CD4-positive, alpha-beta memory T cell (primary cell): Measurements from ENCODE around the gene SSUH2. TPM values are rescaled to one million over a fixed set of nuclear protein-coding genes. Genes with fewer than 3 reads are reported as not detected.
"Not testable (repeated sequence)": the region's sequence is repeated elsewhere in the genome, so short reads cannot be mapped to it uniquely, and the experiment has no call there.

Experiments used
- CTCF ChIA-PET: fragments of 350-600 bp; sonication (Branson Sonifier 250); formaldehyde crosslinking; loops from one replicate; lab custom pipeline; 2021; ENCODE audit warnings: inconsistent platforms; ENCODE audit not compliant: partially characterized antibody; lab: Charles Lee
- POLR2A ChIA-PET: fragments of 350-600 bp; sonication (Branson Sonifier 250); formaldehyde crosslinking; loops from one replicate; lab custom pipeline; 2021; ENCODE audit not compliant: partially characterized antibody; lab: Charles Lee
- DNase-seq, 5 donors: peaks; one replicate each; pipeline versions ENCODE4 v3.0.0 to v3.0.0-alpha.2; 2020 to 2022; ENCODE audit warnings: mixed read lengths in 1 of 5
- H3K27ac ChIP-seq: one replicate; pipeline ENCODE4 v1.7.0; 2013; ENCODE audit warnings: low read depth, low read length
- H3K27me3 ChIP-seq: 2 replicates; pipeline ENCODE4 v1.7.0; 2013; ENCODE audit warnings: mild to moderate bottlenecking, low read length, moderate library complexity; ENCODE audit not compliant: insufficient read depth
- H3K36me3 ChIP-seq: 2 replicates; pipeline ENCODE4 v1.7.0; 2013; ENCODE audit warnings: mild to moderate bottlenecking, low read length, moderate library complexity; ENCODE audit not compliant: insufficient read depth
- H3K4me1 ChIP-seq: 2 replicates; pipeline ENCODE4 v1.7.0; 2013; ENCODE audit warnings: mild to moderate bottlenecking, low read length, moderate library complexity; ENCODE audit not compliant: insufficient read depth
- H3K4me3 ChIP-seq, 2 donors: one replicate each; pipeline ENCODE4 v1.7.0; 2013; ENCODE audit warnings: low read length in 2 of 2, mild to moderate bottlenecking in 1 of 2
- H3K9me3 ChIP-seq, 2 donors: one replicate each; pipeline ENCODE4 v1.7.0; 2013; ENCODE audit warnings: low read length in 2 of 2, control low read depth in 1 of 2; ENCODE audit not compliant: control insufficient read depth in 1 of 2
- H3K27ac Mint-ChIP-seq, 7 donors: one replicate each; pipeline ENCODE4 v1.8.0; 2020 to 2021; ENCODE audit warnings: mixed read lengths in 7 of 7, mild to moderate bottlenecking in 6 of 7, inconsistent platforms in 3 of 7, moderate library complexity in 3 of 7
- H3K27me3 Mint-ChIP-seq, 2 donors: one replicate each; pipeline ENCODE4 v1.8.0; 2020 to 2021; ENCODE audit warnings: mixed read lengths in 2 of 2
- H3K36me3 Mint-ChIP-seq, 2 donors: one replicate each; pipeline ENCODE4 v1.8.0; 2020 to 2021; ENCODE audit warnings: mixed read lengths in 2 of 2, inconsistent platforms in 1 of 2, mild to moderate bottlenecking in 1 of 2
- H3K4me1 Mint-ChIP-seq, 4 donors: one replicate each; pipeline ENCODE4 v1.8.0; 2020 to 2021; ENCODE audit warnings: mixed read lengths in 4 of 4, mild to moderate bottlenecking in 1 of 4
- H3K4me3 Mint-ChIP-seq, 8 donors: one replicate each; pipeline ENCODE4 v1.8.0; 2020 to 2021; ENCODE audit warnings: mixed read lengths in 8 of 8, mild to moderate bottlenecking in 7 of 8, moderate library complexity in 6 of 8, inconsistent platforms in 3 of 8
- H3K9me3 Mint-ChIP-seq, 8 donors: one replicate each; pipeline ENCODE4 v1.8.0; 2020 to 2021; ENCODE audit warnings: mixed read lengths in 8 of 8, mild to moderate bottlenecking in 5 of 8, inconsistent platforms in 3 of 8, moderate library complexity in 1 of 8
- intact Hi-C: fragments of 100-400 bp; cut with micrococcal nuclease; formaldehyde crosslinking; loops from one replicate; pipeline ENCODE4 v1.15.1; 2023
- polyA plus RNA-seq, 2 donors: library from polyadenylated mRNA; unstranded; fragments of 300-500 nt; fragmentation: Illumina TruSeq; gene quantifications; one replicate each; pipeline ENCODE4 v1.2.3, GENCODE V29; 2021
- total RNA-seq, 2 experiments: library from RNA; stranded (reverse); gene quantifications; one replicate each; pipeline ENCODE4 v1.2.3, GENCODE V29; 2021

Gene SSUH2
- total and polyA plus RNA-seq, 4 experiments from 2014 or later = not detected

DNA sequence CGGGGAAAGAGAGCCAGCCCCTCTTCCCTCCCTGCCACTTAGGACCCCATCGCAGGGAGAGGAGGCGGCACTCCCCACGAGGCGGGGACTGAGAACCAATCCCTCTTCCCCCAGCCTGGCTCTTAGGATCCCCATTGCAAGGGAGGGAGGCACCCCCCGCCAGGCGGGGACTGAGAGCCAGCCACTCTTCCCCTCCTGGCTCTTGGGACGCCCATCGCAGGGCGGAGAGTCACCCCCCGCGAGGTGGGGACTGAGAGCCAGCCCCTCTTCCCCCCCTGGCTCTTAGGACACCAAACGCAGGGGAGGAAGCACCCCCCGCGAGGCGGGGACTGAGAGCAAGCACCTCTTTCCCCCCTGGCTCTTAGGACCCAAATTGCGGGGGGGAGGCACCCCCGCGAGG is 34.2 kb upstream of the SSUH2 start:
- intact Hi-C loops = no loop called here
- H3K4me3 ChIP-seq = no peak overlapping the region
- no peaks in the 10 kb centered on the region for H3K36me3 ChIP-seq
- Mint-ChIP-seq H3K4me1 (peaks cover 0 to 6% (median 1%) of the 10 kb centered on the region in 4 donors), H3K27ac (no peak overlapping the region), H3K27me3 (peaks cover 2 to 14% of the 10 kb centered on the region in 2 donors), H3K4me3 (no peak overlapping the region), H3K36me3 (no peaks in the 10 kb centered on the region), H3K9me3 (peaks cover 0 to 2% (median 0%) of the 10 kb centered on the region in 8 donors)
- no peak overlapping the region for H3K27ac ChIP-seq
- no peak for DNase-seq
- ChIA-PET CTCF (no interaction called here), POLR2A (no interaction called here)
- H3K27me3 ChIP-seq = no peaks in the 10 kb centered on the region
- no peaks in the 10 kb centered on the region for H3K9me3 ChIP-seq
- H3K4me1 ChIP-seq = no peaks in the 10 kb centered on the region

DNA sequence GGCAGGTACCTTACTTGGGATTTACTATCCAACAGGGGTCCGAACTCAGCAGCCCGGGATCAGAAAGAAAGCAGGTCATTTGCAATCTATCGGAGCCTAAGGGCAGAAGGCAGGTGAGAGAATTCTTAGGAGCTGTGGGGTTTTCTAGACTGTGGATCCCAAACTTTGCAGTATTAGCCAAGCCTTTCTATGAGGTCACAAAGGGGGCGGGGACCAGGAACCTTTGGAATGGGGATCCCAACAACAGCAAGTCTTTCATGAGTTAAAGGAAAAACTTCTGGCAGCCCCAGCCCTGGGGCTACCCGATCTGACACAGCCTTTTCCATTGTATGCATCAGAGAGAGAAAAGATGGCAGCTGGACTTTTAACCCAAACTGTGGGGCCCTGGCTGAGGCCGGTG is 32.7 kb upstream of the SSUH2 start:
- peaks cover 0 to 14% of the 10 kb centered on the region in 2 donors for H3K27me3 Mint-ChIP-seq
- H3K36me3 ChIP-seq, POLR2A ChIA-PET, intact Hi-C loops, H3K4me1 ChIP-seq, H3K4me3 ChIP-seq, H3K27me3 ChIP-seq, DNase-seq, H3K27ac Mint-ChIP-seq, H3K27ac ChIP-seq, H3K9me3 Mint-ChIP-seq, H3K4me3 Mint-ChIP-seq, H3K4me1 Mint-ChIP-seq, H3K9me3 ChIP-seq, CTCF ChIA-PET, H3K36me3 Mint-ChIP-seq: not testable (repeated sequence)

DNA sequence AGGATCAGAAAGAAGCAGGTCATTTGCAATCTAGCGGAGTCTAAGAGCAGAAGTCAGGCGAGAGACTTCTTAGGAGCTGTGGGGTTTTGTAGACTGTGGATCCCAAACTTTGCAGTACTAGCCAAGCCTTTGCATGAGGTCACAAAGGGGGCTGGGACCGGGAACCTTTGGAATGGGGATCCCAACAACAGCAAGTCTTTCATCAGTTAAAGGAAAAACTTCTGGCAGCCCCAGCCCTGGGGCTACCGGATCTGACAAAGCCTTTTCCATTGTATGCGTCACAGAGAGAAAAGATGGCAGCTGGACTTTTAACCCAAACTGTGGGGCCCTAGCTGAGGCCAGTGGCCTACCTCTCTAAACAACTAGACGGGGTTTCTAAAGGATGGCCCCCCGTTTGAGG is 31.0 kb upstream of the SSUH2 start:
- H3K36me3 Mint-ChIP-seq, DNase-seq, H3K27me3 ChIP-seq, H3K9me3 ChIP-seq, H3K9me3 Mint-ChIP-seq, H3K27ac Mint-ChIP-seq, CTCF ChIA-PET, intact Hi-C loops, H3K4me1 ChIP-seq, H3K4me3 ChIP-seq, H3K4me1 Mint-ChIP-seq, POLR2A ChIA-PET, H3K27ac ChIP-seq, H3K4me3 Mint-ChIP-seq, H3K36me3 ChIP-seq: not testable (repeated sequence)
- peaks cover 0 to 13% of the 10 kb centered on the region in 2 donors for H3K27me3 Mint-ChIP-seq

DNA sequence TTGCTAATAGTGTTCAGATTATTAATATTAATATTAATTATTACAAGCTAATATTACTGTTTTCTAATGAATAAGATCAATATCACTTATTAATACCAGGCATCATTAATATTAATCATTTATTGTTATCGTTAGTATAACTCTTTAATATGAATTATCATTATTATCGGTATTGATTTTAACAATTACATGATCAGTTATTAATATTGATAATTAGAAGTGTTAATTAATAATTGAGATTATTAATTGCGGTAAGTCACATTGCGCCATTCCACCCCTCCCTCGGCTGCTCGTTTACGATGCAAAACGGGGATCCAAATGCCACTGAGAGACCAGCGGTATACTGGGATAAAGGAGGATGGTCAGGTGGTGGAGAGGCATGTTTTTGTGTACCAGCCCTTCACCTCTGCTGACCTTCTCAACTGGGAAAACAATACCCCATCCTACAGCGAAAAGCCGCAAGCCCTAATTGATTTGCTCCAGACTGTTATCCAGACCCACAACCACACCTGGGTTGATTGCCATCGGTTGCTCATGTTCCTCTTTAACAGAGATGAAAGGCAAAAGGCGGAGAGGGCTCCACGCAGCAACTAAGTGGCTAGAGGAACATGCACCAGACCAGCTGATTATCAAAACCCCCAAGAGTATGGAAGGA is 28.6 kb upstream of the SSUH2 start:
- POLR2A ChIA-PET = no interaction called here
- Mint-ChIP-seq H3K36me3 (no peaks in the 10 kb centered on the region), H3K27ac (no peak overlapping the region), H3K9me3 (peaks cover 0 to 3% (median 0%) of the 10 kb centered on the region in 8 donors), H3K4me3 (no peak overlapping the region), H3K4me1 (no peaks in the 10 kb centered on the region), H3K27me3 (peaks cover 0 to 8% of the 10 kb centered on the region in 2 donors)
- CTCF ChIA-PET = interaction anchor here (1.0 kb wide), 1 partner anchor 11 kb away, joined by 3 read pairs; no protein-coding TSS in a partner anchor
- H3K36me3 ChIP-seq = no peaks in the 10 kb centered on the region
- no peaks in the 10 kb centered on the region for H3K9me3 ChIP-seq
- no peaks in the 10 kb centered on the region for H3K27me3 ChIP-seq
- DNase-seq = no peak
- intact Hi-C loops = no loop called here
- H3K4me3 ChIP-seq = no peak overlapping the region
- no peaks in the 10 kb centered on the region for H3K4me1 ChIP-seq
- no peak overlapping the region for H3K27ac ChIP-seq

DNA sequence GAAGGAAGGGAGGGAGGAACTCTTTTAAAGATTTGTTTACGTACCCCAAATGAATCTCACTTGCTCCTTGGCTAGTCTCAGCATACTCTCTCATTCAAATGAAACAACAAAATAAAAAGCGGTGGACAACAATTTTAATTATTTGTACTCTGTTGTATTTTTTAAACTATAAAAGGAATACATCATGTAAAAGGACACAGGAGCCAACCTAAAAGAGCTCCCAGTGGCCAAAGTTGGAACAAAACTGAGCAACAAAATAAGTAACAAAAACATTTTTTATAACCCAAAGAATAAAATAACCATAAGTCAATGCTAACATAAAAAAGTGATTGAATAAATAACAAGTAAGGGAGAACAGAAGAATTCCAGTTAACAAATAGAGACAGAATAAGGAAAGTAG is 24.4 kb upstream of the SSUH2 start:
- Mint-ChIP-seq H3K4me3 (no peak overlapping the region), H3K27ac (no peak overlapping the region), H3K27me3 (peaks cover 2 to 13% of the 10 kb centered on the region in 2 donors), H3K9me3 (peaks cover 0 to 3% (median 0%) of the 10 kb centered on the region in 8 donors), H3K36me3 (no peaks in the 10 kb centered on the region), H3K4me1 (no peaks in the 10 kb centered on the region)
- no peak for DNase-seq
- CTCF ChIA-PET = no interaction called here
- intact Hi-C loops = no loop called here
- no peaks in the 10 kb centered on the region for H3K36me3 ChIP-seq
- H3K4me3 ChIP-seq = no peak overlapping the region
- POLR2A ChIA-PET = no interaction called here
- H3K27ac ChIP-seq = no peak overlapping the region
- no peaks in the 10 kb centered on the region for H3K9me3 ChIP-seq
- no peaks in the 10 kb centered on the region for H3K4me1 ChIP-seq
- H3K27me3 ChIP-seq = no peaks in the 10 kb centered on the region

DNA sequence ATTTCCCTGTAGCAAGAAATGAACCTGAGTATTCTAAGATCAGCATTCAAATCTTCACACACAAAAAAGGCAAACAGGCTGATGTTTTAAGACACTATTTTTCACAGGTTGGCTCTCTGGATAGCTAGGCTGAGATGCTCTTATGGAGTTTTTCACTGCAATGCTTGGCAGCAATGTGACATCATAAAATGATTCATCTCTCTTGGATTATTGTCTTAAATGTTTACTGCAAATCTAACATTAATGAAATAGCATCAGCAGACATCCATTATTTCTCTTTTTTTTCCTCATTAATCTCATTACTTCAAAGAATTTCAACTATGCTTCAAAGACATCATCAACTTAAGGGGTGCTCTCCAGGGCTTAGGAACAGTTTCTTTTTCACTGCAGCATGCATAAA is 23.6 kb upstream of the SSUH2 start:
- Histone ChIP-seq H3K4me3 (no peak overlapping the region), H3K4me1 (no peaks in the 10 kb centered on the region), H3K9me3 (no peaks in the 10 kb centered on the region), H3K27me3 (no peaks in the 10 kb centered on the region), H3K36me3 (no peaks in the 10 kb centered on the region), H3K27ac (no peak overlapping the region)
- DNase-seq = no peak
- CTCF ChIA-PET = no interaction called here
- H3K9me3 Mint-ChIP-seq = peaks cover 0 to 3% (median 0%) of the 10 kb centered on the region in 8 donors
- H3K36me3 Mint-ChIP-seq = no peaks in the 10 kb centered on the region
- no peaks in the 10 kb centered on the region for H3K4me1 Mint-ChIP-seq
- peaks cover 5 to 13% of the 10 kb centered on the region in 2 donors for H3K27me3 Mint-ChIP-seq
- intact Hi-C loops = no loop called here
- POLR2A ChIA-PET = no interaction called here
- H3K27ac Mint-ChIP-seq = no peak overlapping the region
- H3K4me3 Mint-ChIP-seq = no peak overlapping the region

DNA sequence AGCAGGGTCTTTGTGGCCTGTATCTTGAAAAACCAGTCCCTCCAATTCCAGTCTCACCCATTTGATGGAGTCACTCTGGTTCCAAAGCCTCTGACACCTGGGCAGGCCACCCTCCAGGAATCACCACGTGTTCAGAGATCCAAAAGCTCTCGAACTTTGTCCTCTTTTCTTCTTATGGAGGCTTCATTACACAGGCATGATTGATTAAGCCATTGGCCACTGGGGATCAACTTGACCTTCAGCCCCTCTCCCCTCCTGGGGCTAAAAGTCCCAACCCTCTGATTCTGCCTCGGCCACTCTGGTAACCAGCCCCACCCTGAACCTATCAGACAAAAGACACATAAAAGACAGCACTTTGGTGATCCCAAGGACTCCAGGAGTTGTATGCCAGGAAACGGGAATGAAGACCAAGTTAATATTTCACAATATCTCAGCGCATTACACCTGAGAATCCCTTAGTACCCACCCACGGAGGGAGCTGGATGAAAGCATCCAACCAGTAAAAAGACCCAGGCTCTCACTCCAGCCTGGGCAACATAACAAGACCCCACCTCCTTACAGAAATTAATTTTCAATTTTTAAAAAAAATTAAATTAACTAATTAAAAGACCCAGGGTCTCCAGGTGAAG is 23.0 kb upstream of the SSUH2 start:
- ChIA-PET CTCF (no interaction called here), POLR2A (no interaction called here)
- Mint-ChIP-seq H3K27me3 (peaks cover 5 to 13% of the 10 kb centered on the region in 2 donors), H3K36me3 (no peaks in the 10 kb centered on the region), H3K27ac (no peak overlapping the region), H3K4me3 (no peak overlapping the region), H3K9me3 (peaks cover 0 to 3% (median 0%) of the 10 kb centered on the region in 8 donors), H3K4me1 (no peaks in the 10 kb centered on the region)
- Histone ChIP-seq H3K36me3 (no peaks in the 10 kb centered on the region), H3K27me3 (no peaks in the 10 kb centered on the region), H3K4me1 (no peaks in the 10 kb centered on the region), H3K9me3 (no peaks in the 10 kb centered on the region), H3K27ac (no peak overlapping the region), H3K4me3 (no peak overlapping the region)
- intact Hi-C loops = no loop called here
- DNase-seq = no peak
